Ovary (tissue), 3 donors: ENCODE data around the gene CTNNBL1.

Experiments
- EP300 ChIP-seq: sonication (generic); formaldehyde crosslinking; IDR thresholded peaks from one replicate; pipeline ENCODE4 v1.6.1; 2017; ENCODE audit warnings: antibody characterized with exemption
- POLR2A ChIP-seq: fragments of 450-650 bp; IDR thresholded peaks from one replicate; pipeline ENCODE4 v1.6.1; 2017; ENCODE audit warnings: antibody characterized with exemption, mild to moderate bottlenecking, moderate library complexity
- TF ChIP-seq, protein P1 (sequence below), 3 donors: fragments of 450-650 bp in 2 of 3; fragments of 200-600 bp in 1 of 3; IDR thresholded peaks; one replicate each; pipeline versions ENCODE4 v1.5.1 to v1.8.0; 2016 to 2022; ENCODE audit warnings: antibody characterized with exemption in 3 of 3, mild to moderate bottlenecking in 1 of 3
- donor health status: DM: no; HTN: no; CAD: no.

DNA sequence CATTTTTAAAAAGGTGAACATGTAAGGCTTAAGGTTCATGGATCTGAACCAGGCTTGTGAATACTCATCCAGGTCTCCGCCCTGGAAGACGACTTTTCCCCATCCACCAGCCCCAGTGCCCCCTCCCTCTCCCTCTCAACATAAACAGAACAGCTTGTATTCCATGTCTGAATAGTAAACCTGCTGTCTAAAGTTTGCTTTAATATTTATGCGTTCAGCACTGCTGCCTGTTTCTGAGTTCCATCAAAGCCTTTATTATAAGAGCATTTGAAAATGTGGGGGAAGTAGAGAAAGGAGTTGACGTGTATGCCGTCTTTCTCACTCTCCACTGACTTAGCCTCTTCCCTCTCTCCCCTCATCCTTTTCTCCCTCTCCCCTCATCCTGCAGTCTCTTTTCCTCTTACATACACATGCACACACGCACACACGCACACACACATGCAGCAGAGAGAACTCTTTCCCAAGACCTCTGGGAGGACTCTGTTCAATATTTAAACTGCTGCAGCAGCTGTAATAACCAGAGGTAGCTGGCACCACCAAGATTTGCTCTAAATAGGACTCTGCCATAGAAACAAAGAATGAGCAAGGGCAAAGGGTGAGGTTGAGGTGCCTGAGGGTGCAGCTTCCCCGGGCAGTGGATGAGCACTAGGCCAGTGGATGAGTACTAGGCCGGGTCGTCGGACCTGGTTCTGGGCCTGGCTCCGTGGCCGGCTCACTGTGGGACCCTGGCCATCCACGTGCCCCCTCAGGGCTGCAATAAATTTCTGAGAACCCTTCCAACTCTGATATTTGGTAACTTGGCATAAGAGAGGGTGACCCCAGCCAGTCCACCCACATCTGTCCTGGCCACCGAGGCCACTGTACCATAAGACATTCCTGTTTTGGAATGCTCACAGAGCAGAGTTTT lies 173.7 kb downstream of the CTNNBL1 start:
- no peak for TF ChIP-seq EP300
- TF ChIP-seq, protein P1, sequence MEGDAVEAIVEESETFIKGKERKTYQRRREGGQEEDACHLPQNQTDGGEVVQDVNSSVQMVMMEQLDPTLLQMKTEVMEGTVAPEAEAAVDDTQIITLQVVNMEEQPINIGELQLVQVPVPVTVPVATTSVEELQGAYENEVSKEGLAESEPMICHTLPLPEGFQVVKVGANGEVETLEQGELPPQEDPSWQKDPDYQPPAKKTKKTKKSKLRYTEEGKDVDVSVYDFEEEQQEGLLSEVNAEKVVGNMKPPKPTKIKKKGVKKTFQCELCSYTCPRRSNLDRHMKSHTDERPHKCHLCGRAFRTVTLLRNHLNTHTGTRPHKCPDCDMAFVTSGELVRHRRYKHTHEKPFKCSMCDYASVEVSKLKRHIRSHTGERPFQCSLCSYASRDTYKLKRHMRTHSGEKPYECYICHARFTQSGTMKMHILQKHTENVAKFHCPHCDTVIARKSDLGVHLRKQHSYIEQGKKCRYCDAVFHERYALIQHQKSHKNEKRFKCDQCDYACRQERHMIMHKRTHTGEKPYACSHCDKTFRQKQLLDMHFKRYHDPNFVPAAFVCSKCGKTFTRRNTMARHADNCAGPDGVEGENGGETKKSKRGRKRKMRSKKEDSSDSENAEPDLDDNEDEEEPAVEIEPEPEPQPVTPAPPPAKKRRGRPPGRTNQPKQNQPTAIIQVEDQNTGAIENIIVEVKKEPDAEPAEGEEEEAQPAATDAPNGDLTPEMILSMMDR (IDR thresholded peaks at IDR 0.05): no peak
- TF ChIP-seq POLR2A: no peak
